ENCODE measurements around the gene MCCC1. TPM values are rescaled to one million over a fixed set of nuclear protein-coding genes. Genes with fewer than 3 reads are reported as not detected.

Gene MCCC1
- polyA plus RNA-seq, 1 donor (not counting 4 experiments of a cell fraction or from before 2014, with no cell fraction given): 11.7 TPM

GRCh38 chr3:183073839-183074238 is 25.5 kb downstream of the MCCC1 start:
- peak; percentile 69 for FAIRE-seq
- TF ChIP-seq CTCF (optimal IDR thresholded peaks at IDR 0.05 in 1 of 3, IDR thresholded peaks at IDR 0.05 in 1 of 3, conservative IDR thresholded peaks at IDR 0.05 in 1 of 3; ENCODE audit: extremely low read depth in 1 of 3, insufficient read depth in 2 of 3, low read length in 3 of 3): no peak
- TF ChIP-seq EZH2 (IDR thresholded peaks at IDR 0.05; ENCODE audit: low read length): no peak
- Histone ChIP-seq H2AFZ (ENCODE audit: control insufficient read depth, low read length) (peak overlapping the region; percentile 15), H3K79me2 (ENCODE audit: control insufficient read depth, insufficient read depth, low read length) (no peaks in the 10 kb centered on the region), H3K27ac (ENCODE audit: control insufficient read depth, insufficient read depth, low read length) (peak overlapping the region; percentile 80), H3K9me3 (ENCODE audit: control insufficient read depth, low read depth, low read length) (no peaks in the 10 kb centered on the region), H3K27me3 (ENCODE audit: control insufficient read depth, extremely low read depth, insufficient read depth, low read length) (no peaks in the 10 kb centered on the region), H3K4me3 (ENCODE audit: control insufficient read depth in 2 of 3, extremely low read depth in 1 of 3, insufficient read depth in 2 of 3, low read depth in 1 of 3, low read length in 3 of 3) (peak overlapping the region in 1 of 3 experiments; percentile 10), H3K4me2 (ENCODE audit: control insufficient read depth, extremely low read depth, insufficient read depth, low read depth, low read length) (peak overlapping the region; percentile 71), H3K9ac (ENCODE audit: control insufficient read depth, extremely low read depth, insufficient read depth, low read length) (no peak overlapping the region), H3K36me3 (ENCODE audit: control insufficient read depth in 2 of 2, extremely low read depth in 1 of 2, insufficient read depth in 2 of 2, low read length in 2 of 2) (peaks cover 3 to 8% of the 10 kb centered on the region in 2 experiments), H3K4me1 (ENCODE audit: control insufficient read depth, extremely low read depth, insufficient read depth, low read length) (peaks cover 13% of the 10 kb centered on the region), H4K20me1 (ENCODE audit: control insufficient read depth, extremely low read depth, insufficient read depth, low read length) (no peaks in the 10 kb centered on the region), H3K9me1 (ENCODE audit: control insufficient read depth, extremely low read depth, insufficient read depth, low read length) (no peaks in the 10 kb centered on the region)
- DNase-seq (ENCODE audit: low read depth, low spot score): no peak
- dilution Hi-C loops (cut with MboI; ENCODE audit: extremely low pct_ligation_motif_present, low sequenced_read_pairs): no loop called here

GRCh38 chr3:183070892-183071291 is 28.4 kb downstream of the MCCC1 start:
- H3K36me3 ChIP-seq (ENCODE audit: control insufficient read depth in 2 of 2, extremely low read depth in 1 of 2, insufficient read depth in 2 of 2, low read length in 2 of 2): peaks cover 3 to 8% of the 10 kb centered on the region in 2 experiments
- dilution Hi-C loops (cut with MboI; ENCODE audit: extremely low pct_ligation_motif_present, low sequenced_read_pairs): no loop called here

More at GRCh38 chr3:183070892-183071291, 28.4 kb downstream of the MCCC1 start:
- no peaks in the 10 kb centered on the region for H3K9me3 ChIP-seq (ENCODE audit: control insufficient read depth, low read depth, low read length)
- H4K20me1 ChIP-seq (ENCODE audit: control insufficient read depth, extremely low read depth, insufficient read depth, low read length): no peaks in the 10 kb centered on the region
- no peak for FAIRE-seq
- H3K4me2 ChIP-seq (ENCODE audit: control insufficient read depth, extremely low read depth, insufficient read depth, low read depth, low read length): no peak overlapping the region
- H3K9me1 ChIP-seq (ENCODE audit: control insufficient read depth, extremely low read depth, insufficient read depth, low read length): no peaks in the 10 kb centered on the region
- H3K79me2 ChIP-seq (ENCODE audit: control insufficient read depth, insufficient read depth, low read length): no peaks in the 10 kb centered on the region
- TF ChIP-seq CTCF (optimal IDR thresholded peaks at IDR 0.05 in 1 of 3, IDR thresholded peaks at IDR 0.05 in 1 of 3, conservative IDR thresholded peaks at IDR 0.05 in 1 of 3; ENCODE audit: extremely low read depth in 1 of 3, insufficient read depth in 2 of 3, low read length in 3 of 3) (no peak), EZH2 (IDR thresholded peaks at IDR 0.05; ENCODE audit: low read length) (no peak)
- no peak overlapping the region for H3K4me3 ChIP-seq (ENCODE audit: control insufficient read depth in 2 of 3, extremely low read depth in 1 of 3, insufficient read depth in 2 of 3, low read depth in 1 of 3, low read length in 3 of 3)
- no peak overlapping the region for H3K9ac ChIP-seq (ENCODE audit: control insufficient read depth, extremely low read depth, insufficient read depth, low read length)
- no peaks in the 10 kb centered on the region for H3K27me3 ChIP-seq (ENCODE audit: control insufficient read depth, extremely low read depth, insufficient read depth, low read length)
- no peak overlapping the region for H3K27ac ChIP-seq (ENCODE audit: control insufficient read depth, insufficient read depth, low read length)
- no peak for DNase-seq (ENCODE audit: low read depth, low spot score)
- H2AFZ ChIP-seq (ENCODE audit: control insufficient read depth, low read length): no peak overlapping the region
- peaks cover 13% of the 10 kb centered on the region for H3K4me1 ChIP-seq (ENCODE audit: control insufficient read depth, extremely low read depth, insufficient read depth, low read length)
